Measurements from ENCODE around the gene MMP25.
"Not testable (repeated sequence)": the region's sequence is repeated elsewhere in the genome, so short reads cannot be mapped to it uniquely, and the experiment has no call there.

The MMP25 gene

DNA sequence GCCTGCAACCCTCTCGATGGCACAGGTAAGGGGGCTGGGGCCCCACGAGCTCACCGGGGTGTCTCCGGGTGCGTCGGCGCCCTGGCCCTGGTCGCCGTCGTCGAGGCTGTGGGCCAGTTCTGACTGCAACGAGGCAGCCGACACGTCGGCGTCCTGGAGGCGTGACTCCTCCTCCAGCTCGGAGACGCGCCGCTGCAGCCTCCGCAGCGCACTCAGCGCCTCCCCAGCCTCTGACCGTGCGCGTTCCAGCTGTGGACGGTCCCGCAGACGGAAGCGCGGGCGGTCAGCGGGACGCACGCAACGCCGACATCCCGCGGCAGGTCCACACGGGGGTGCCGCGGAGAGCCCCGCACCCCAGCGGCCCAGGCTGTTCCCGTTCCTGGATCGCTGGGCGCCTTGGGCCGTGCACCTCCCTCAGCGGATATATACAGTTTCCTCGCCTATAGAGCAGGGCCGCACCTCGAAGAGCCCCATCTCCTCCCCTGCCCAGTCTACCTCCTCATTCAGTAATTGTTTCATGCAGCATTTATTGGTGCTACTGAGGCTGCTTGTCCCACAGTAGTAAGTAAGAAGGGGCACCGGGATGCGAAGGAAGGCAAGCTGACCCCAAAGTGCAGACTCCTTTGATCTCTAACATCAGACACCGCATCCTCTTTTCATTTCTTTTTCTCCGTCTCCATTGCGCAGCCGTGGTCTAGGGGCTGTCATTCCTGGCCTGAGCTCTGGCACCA, 16.7 kb upstream of the MMP25 start:
- no peak for DNase-seq (ENCODE audit: low spot score)

DNA sequence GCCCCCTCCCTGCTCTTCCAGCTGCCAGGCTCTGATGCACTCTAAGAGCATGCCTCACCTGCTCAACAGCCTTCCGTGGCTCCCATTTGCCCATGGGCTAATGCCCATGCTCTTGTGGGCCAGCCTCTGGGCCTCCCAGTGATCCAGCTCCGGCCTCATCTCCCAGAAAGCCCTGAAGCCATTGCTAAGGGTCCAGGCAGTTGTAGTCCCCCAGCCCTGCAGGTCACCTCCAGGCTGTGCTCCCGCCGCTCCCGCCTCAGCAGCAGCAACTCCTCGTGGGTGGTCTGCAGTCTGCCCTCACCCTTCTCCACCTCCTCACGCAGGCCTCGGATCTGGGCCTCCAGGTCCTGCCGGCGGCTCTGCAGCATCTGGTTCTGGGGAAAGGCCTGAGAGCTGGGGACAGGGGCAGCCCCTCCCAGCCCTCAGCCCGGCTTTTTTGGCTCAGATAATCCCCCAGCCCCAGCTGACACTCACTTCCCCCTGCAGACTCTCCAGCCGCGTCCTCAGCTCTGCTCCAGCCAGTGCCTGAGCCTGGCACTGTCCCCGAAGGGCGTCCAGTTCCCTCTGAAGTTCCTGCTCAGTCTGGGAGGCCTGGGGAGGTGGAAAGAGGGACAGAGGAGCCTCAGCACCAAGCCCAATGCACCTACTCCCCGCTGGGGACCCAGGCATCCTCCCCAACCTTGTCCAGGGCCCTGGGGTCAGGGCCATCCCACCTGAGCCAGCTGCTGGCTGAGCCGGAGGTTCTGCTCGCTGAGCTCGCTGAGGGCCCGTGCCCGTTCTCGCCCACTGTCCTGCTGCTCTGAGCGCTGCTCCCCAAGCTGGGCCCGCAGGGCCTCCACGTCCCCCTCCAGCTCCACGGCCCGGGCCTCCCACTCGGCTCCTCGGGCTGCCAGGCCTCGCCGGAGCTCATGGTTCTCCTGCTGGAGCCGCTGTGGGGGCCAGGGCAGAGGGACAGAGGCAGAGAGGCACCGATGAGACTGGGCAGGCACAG, 15.8 kb upstream of the MMP25 start:
- DNase-seq (ENCODE audit: low spot score), result no peak

DNA sequence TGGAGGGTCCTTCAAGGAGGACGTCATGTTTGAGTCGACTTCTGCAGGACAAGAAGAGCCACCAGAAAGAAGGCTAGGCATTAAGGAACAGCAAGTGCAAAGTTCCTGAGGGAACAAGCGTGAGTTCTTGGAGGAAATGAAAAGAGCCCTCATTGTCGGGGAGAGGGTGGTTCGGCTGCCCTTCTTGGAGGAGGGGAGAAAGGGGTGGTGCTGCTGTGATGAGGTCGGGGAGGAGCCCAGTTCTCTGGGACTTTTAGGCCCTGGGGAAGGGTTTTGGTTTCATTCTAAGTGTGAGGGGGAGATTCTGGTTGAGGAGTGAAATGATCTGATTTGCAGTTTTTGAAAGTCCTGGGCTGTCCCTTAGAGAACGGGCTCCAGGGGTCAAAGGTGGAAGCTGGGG, 13.7 kb upstream of the MMP25 start:
- no peak for DNase-seq (ENCODE audit: low spot score)

DNA sequence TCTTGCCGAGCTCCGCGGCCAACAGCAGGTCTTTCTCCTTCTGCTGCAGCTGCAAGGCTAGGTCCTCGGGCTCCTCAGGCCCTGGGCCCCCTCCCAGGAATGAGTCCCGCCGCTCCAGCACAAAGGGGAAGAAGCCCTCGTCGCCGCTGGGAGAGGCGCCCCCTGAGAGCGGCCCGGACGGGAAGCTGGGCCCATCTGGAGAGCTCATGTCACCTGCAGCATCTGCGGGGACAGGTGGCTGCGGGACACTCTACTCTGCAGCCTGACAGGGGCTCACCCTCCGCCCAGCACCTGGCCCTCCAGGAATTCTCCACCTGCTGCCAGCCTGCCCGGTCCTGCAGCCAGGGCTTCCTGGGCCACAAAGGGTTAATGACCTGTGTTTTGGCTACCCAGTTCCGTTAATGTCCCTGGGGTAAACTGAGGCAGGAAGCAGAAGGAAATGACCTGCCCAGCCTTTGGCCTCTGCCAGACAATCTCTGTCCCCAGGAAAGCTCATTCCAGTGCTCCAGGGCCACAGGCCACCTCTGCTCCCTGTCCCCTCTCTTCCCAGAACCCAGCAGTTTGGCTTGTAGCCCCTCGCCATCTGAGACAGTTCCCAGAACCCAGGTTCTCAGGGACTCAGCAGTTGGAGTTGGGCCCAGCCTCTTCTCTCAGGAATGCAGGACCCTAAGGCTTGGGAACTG, 10.9 kb upstream of the MMP25 start:
- no peak for DNase-seq (ENCODE audit: low spot score)

DNA sequence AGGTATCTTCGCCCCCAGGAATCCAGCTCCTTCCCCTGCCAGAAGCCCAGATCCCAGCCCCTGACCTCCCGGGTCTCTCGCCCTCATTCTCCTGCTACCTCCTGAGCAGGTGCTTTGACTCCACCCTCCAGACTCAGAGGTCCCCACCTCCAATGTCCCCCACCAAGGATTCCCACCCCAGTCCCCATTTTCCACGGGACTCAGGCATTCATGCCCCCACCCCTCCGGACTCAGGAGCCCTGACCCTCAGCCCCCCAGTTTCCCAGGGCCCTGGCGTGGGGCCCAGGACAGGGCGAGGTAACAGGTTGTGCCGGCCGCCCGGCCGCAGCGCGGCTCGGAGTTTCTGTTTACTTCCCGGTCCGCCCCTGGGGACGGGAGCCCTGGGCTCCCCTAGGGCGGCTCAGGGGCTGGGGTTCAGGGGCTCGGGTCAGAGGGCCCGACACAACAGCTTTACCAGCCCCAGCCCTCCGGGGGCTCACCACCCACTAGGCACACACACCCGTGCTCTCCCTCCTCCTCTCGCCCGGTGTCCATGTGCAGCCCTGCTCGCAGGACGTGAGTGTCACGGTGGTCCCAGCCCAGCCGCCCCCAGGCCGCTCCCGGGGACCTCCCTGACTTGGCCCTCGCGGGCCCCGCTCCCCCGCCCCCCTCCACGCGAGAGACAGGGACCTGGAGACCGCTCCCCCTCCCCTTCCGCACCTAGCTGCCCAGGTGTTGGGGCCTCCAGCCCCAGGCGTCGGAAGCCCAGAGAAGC, 10.2 kb upstream of the MMP25 start:
- no peak for DNase-seq (ENCODE audit: low spot score)

DNA sequence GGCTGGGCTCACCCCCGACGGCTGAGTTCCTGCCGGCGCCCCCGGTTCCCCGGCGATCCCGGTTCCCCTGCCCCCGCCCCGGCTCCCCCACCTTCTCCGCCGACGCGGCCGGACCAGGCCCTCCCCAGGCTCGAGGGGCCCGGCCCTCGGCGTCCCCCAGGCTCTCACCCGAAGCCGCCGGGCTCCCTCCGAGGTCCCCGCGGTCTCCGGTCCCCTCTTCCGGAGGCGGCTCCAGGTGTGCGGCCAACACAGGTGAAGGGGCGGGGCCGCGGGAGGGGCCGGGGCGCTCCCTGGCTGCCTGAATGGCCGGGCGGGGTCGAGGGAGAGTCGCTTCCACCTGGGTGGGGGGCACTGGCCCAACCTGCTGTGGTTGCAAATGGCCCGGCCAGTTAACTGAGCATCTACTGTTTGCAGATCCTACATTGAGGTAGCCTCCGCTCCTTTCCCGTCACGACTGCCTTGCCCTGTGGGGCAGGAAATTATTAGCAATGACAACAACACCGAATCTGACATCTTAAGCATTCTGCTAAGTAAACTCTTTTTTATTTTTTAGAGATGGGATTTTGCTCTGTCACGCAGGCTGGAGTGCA, 9.5 kb upstream of the MMP25 start, which contains the start of gene BICDL2:
TSS of gene BICDL2 (minus strand) at position 219 of the 590 bp plus-strand sequence. CDS start 1,448 bp downstream, outside the sequence.
- no peak for DNase-seq (ENCODE audit: low spot score)

DNA sequence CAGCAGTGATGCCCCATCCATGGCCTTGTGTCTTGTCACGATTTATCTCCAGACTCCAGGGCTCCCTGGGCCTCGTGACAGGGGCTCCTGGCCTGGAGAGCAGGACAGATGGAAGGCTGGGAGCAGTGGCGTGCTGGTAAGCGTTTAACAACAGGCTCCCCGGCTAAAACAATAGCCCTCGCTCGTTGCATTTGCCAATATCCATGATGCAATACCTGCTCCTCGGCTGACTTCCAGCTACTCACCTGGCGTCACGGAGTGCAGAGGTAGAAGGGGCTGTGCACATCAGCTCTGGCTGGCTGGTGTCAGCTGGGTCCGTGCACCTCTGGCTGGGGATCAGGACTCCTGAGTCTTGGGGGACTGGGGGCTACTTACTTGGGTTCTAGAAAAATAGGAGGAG, 8.1 kb upstream of the MMP25 start:
- no peak for DNase-seq (ENCODE audit: low spot score)

DNA sequence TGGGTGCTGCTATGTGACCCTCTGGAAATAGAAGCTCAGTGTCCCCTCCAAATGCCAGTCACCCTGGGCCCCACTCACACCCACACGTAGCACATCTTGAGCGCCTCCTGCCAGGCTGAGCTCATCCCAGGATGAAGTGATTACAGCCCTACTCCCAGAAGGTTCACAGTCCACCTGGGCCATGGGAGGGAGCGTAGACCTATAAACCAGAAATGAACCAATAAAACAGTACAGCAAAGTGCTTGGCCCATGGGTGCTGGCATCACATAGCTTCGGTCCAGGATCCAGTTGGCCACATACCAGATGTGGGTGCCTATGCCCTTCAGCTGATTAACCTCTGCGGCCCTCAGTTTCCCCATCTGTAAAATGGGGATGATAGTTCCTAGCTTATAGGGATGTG, 7.5 kb upstream of the MMP25 start:
- no peak for DNase-seq (ENCODE audit: low spot score)

DNA sequence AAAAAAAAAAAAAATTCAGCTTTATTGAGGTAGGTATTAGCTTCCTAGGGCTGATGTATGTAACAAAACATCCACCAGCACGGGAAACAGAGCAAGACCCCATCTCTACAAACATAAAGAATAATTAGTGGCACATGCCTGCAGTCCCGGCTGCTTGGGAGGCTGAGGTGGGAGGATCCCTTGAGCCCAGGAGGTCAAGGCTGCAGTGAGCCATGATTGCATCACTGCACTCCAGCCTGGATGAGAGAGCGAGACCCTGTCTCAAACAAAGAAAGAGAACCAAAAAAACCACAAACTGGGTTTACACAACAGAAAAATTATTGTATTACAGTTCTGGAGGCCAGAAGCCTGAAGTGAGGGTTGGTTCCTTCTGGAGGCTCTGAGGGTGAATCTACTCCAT, 4.0 kb upstream of the MMP25 start:
- DNase-seq (ENCODE audit: low spot score), result no peak

DNA sequence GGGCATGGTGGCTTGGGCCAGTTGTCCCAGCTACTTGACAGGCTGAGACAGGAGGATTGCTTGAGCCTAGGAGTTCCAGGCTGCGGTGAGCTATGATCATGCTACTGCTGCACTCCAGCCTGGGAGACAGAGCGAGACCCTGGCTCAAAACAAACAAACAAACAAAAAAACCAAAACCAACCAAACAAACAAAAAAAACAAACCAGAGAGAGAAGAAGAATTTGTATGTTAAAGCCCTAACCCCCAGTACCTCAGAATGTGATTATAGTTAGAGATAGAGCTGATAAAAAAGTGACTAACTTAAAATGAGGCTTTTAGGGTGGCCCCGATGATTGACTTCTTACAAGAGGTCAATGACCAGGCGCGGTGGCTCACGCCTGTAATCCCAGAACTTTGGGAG, 1.7 kb upstream of the MMP25 start:
- no peak for DNase-seq (ENCODE audit: low spot score)

DNA sequence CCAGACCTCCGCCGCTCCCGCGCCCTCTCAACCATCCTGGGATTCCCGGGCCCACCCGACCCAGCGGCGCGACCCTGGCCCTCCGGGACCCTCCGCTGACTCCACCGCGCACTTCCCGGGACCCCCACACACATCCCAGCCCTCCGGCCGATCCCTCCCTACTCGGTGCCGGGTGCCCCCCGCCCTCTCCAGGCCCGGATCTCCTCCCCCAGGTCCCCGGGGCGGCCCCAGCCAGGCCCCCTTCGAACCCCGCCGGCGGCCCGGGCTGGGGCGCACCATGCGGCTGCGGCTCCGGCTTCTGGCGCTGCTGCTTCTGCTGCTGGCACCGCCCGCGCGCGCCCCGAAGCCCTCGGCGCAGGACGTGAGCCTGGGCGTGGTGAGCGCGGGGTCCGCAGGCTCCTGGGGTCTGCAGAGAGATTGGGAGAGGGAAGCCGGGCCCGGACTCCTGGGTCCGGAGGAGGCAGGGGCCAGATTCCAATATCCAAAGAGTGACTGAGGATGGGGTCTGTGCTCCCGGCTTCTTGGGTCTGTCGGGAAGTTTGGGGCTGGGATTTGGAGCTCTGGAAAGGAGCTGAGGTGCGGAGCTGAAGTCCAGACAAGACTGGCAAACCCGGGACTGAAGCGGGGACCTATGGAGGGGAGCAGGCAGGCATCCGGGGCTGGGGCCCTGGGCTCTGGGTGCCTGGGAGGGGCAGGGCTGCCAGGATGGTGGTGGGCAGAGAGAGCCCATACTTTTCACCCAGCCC, 453 bp downstream of the MMP25 start:
- DNase-seq (ENCODE audit: low spot score), result no peak

DNA sequence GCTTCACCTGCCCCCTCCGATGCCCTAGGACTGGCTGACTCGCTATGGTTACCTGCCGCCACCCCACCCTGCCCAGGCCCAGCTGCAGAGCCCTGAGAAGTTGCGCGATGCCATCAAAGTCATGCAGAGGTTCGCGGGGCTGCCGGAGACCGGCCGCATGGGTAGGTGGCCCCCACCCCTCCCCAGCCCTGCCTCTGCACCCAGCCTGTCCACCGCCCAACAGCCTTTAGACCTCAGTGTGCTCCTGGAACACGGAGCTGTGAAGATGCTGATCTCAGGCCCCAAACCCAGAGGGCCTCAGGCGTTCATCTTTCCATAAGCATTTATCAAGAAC, 993 bp downstream of the MMP25 start:
- no peak for DNase-seq (ENCODE audit: low spot score)

DNA sequence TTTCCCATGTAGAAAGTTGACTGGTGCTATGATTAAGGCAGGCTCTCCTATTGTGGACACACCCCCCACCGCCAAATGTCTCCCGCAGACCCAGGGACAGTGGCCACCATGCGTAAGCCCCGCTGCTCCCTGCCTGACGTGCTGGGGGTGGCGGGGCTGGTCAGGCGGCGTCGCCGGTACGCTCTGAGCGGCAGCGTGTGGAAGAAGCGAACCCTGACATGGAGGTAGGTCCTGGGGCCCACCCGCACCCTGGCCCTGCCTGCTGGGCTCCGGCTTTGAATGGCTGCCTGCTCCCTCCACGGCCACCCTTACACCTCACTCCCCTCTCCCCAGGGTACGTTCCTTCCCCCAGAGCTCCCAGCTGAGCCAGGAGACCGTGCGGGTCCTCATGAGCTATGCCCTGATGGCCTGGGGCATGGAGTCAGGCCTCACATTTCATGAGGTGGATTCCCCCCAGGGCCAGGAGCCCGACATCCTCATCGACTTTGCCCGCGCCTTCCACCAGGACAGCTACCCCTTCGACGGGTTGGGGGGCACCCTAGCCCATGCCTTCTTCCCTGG, 3.6 kb downstream of the MMP25 start:
- no peak for DNase-seq (ENCODE audit: low spot score)

DNA sequence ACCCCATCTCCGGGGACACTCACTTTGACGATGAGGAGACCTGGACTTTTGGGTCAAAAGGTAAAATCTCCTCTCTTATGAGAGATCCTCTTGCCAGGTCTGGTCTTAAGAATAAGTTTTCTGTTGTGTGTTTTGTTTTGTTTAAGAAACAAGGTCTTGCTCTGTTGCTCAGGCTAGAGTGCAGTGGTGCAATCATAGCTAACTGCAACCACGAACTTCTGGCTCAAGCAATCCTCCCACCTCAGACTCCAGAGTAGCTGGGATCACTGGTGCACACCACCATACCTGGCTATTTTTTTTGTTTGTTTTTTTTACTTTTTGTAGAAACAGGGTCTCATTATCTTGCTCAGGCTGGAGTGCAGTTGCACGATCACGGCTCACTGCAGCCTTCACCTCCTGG, 4.1 kb downstream of the MMP25 start:
- no peak for DNase-seq (ENCODE audit: low spot score)

DNA sequence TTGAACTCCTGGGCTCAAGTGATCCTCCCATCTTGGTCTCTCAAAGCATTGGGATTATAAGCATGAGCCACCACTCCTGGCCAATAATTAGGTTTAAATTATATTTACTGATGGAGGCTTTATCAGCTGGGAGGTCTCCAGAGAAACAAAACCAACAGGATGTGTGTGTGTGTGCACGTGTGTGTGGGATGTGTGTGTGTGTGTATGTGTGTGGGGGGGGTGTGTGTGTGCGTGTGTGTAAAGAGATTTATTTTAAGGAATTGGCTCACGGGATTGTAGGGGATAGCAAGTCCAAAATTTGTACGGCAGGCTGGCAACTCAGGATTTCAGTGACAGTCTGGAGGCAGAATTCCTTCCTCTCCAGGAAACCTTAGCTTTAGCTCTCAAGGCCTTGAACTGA, 4.6 kb downstream of the MMP25 start:
- no peak for DNase-seq (ENCODE audit: low spot score)

DNA sequence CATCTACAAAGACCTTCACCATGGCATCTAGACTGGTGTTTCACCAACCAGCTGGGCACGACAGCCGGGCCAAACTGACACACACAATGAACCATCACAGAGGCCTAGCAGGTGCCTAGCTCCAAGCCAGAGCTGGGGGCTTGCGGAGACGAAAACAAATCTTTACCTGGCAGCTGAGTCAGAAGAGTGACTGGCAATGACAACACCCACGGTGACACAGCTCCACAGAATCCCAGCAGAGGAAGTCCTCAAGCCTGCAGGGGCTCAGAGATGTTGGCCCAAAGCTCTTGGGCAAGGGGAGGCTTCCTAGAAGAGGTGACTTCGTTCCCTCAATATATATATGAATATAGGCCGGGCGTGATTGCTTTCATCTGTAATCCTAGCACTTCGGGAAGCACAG, 5.1 kb downstream of the MMP25 start:
- DNase-seq (ENCODE audit: low spot score), result no peak

DNA sequence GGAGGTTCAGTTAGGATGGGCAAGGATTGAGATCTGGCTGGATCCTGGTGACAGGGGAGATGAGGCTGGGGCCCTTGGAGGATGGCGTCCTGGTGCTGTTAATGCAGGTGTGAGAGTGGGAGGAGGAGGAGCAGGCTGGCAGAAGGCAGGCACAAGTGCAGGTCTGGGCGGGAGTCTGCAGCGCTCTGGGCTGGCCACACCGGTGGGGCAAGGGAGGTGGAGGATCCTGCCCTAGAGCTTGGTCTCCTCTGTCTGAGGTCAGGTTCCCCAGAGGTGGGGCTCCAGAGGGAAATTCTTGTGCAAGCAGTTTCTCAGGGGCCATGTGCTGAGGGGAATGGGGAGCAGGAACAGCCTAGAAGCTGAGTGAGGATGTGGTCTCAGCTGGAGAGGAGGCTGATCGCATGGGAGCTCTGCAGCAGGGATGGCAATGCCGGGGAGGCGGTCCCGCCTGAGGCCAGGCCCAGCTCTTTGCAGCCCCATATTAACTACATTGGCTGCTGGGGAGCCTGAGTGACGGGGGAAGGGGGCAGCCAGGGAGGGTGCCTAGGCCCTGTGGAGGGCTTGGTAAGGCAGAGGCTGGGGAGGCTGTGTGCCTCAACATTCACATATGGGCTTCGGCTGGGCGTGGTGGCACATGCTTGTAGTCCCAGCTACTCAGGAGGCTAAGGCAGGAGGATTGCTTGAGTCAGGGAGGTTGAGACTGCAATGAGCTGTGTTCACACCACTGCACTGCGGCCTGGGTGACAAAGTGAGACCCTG, 6.4 kb downstream of the MMP25 start:
- not testable (repeated sequence) for DNase-seq (ENCODE audit: low spot score)

DNA sequence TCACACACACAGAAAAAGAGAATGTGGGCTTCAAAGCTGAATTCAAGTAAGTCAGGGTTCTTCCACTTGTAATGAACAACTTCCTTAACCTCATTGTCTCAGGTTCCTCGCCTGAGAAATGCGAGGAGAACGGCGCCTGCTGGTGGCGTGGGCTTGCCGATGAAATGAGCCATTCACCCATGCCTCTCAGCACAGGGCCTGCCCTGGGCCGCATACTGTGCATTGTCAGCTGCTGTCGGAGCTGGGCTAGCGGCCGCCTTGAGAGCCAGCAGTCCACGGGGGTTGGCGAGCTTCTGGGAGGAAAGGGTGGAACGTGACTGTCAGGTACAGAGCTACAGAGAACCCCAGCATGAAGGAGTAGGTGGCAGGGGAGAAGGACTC, 7.0 kb downstream of the MMP25 start:
- not testable (repeated sequence) for DNase-seq (ENCODE audit: low spot score)

DNA sequence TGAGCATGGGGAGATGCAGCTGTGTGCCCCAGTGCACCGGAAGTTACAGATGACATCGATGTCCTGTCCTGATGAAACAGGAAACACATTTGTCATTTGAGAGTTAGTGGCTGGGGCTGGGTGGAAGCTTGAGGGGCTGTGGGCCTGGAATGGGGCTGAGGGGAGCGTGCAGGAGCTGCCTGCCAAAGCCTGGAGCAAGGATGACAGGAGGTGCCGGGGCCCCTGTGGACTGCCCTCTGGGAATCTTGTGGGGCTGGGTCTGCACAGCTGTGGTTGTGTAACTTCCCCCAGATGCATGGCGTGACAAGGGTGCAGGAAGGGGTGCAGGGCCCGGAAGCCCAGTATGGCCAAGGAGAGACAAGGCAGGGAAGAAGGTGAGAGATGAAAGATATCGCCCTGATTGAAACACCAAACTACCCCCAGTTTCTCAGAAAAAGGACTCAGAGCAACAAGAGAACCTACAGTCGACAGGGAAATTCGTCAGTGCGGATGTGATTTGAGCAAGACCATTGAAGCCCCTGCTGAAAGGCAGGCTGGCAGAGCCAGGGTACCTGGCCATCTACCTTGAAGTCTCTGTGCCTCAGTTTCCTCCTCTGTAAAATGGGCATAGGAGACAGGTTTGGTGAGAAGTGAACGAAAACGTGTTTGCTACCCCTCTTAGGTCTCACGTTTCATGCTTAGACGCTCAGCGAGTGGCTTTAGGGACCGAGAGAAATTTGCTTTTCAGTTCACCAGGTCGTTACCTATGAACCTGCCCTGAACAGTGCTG, 8.8 kb downstream of the MMP25 start:
- no peak for DNase-seq (ENCODE audit: low spot score)

Measured in pons (tissue), 1 donor.